ENCODE measurements around the gene AGPAT2.

AGPAT2 gene

GRCh38 chr9:136700959-136701667 lies 13.9 kb upstream of the AGPAT2 start:
- no peak for DNase-seq (ENCODE audit: low read depth)

GRCh38 chr9:136700304-136700703 lies 13.0 kb upstream of the AGPAT2 start:
- DNase-seq (ENCODE audit: low read depth): no peak

GRCh38 chr9:136698635-136699246 lies 11.5 kb upstream of the AGPAT2 start:
- no peak for DNase-seq (ENCODE audit: low read depth)

GRCh38 chr9:136697821-136698526 lies 10.7 kb upstream of the AGPAT2 start:
- no peak for DNase-seq (ENCODE audit: low read depth)

GRCh38 chr9:136697146-136697820 lies 10.0 kb upstream of the AGPAT2 start:
- DNase-seq (ENCODE audit: low read depth): no peak

- no peak for DNase-seq (ENCODE audit: low read depth)
Measured at GRCh38 chr9:136696502-136696901, 9.2 kb upstream of the AGPAT2 start.

GRCh38 chr9:136695955-136696354 lies 8.7 kb upstream of the AGPAT2 start:
- DNase-seq (ENCODE audit: low read depth): no peak

GRCh38 chr9:136695435-136695895 lies 8.2 kb upstream of the AGPAT2 start:
- no peak for DNase-seq (ENCODE audit: low read depth)

- DNase-seq (ENCODE audit: low read depth): no peak
Measured at GRCh38 chr9:136694872-136695247, 7.6 kb upstream of the AGPAT2 start.

GRCh38 chr9:136694163-136694871 lies 7.1 kb upstream of the AGPAT2 start:
- DNase-seq (ENCODE audit: low read depth): no peak

GRCh38 chr9:136693490-136694162 lies 6.4 kb upstream of the AGPAT2 start:
- DNase-seq (ENCODE audit: low read depth): no peak

- no peak for DNase-seq (ENCODE audit: low read depth)
Measured at GRCh38 chr9:136693135-136693489, 5.9 kb upstream of the AGPAT2 start.

GRCh38 chr9:136692185-136693134 lies 5.2 kb upstream of the AGPAT2 start:
- DNase-seq (ENCODE audit: low read depth): no peak

GRCh38 chr9:136691316-136692184 lies 4.3 kb upstream of the AGPAT2 start:
- no peak for DNase-seq (ENCODE audit: low read depth)

- DNase-seq (ENCODE audit: low read depth): no peak
Measured at GRCh38 chr9:136690806-136691261, 3.6 kb upstream of the AGPAT2 start.

GRCh38 chr9:136690104-136690805 lies 3.0 kb upstream of the AGPAT2 start:
- no peak for DNase-seq (ENCODE audit: low read depth)

- no peak for DNase-seq (ENCODE audit: low read depth)
Measured at GRCh38 chr9:136689108-136689460, 1.8 kb upstream of the AGPAT2 start.

- DNase-seq (ENCODE audit: low read depth): no peak
Measured at GRCh38 chr9:136688274-136689107, 1.2 kb upstream of the AGPAT2 start.
